GM19395 (cell line): ENCODE results near the gene COA8.

Source experiments
- ATAC-seq: cut with Tn5 transposase; IDR thresholded peaks from one replicate; pipeline ENCODE4 v1.9.1; 2021; ENCODE audit warnings: mild to moderate bottlenecking, moderate library complexity; ENCODE audit not compliant: unreplicated experiment

COA8 gene

GRCh38 chr14:103535891-103536565 lies 26.7 kb upstream of the COA8 start:
- no peak for ATAC-seq

- no peak for ATAC-seq
These were observed 26.1 kb upstream of the COA8 start for GRCh38 chr14:103536693-103537092.

GRCh38 chr14:103537175-103537990 lies 25.4 kb upstream of the COA8 start:
- ATAC-seq, result no peak

- ATAC-seq, result no peak
These were observed 24.3 kb upstream of the COA8 start for GRCh38 chr14:103538291-103539055.

- ATAC-seq, result no peak
These were observed 23.5 kb upstream of the COA8 start for GRCh38 chr14:103539056-103539825.

- ATAC-seq, result no peak
These were observed 21.7 kb upstream of the COA8 start for GRCh38 chr14:103540821-103541708.

GRCh38 chr14:103541709-103542604 lies 20.8 kb upstream of the COA8 start:
- no peak for ATAC-seq

- ATAC-seq, result no peak
These were observed 20.1 kb upstream of the COA8 start for GRCh38 chr14:103542605-103543088.

- ATAC-seq, result no peak
These were observed 19.6 kb upstream of the COA8 start for GRCh38 chr14:103543140-103543539.

GRCh38 chr14:103543721-103544387 lies 18.9 kb upstream of the COA8 start:
- ATAC-seq, result no peak

- no peak for ATAC-seq
These were observed 18.2 kb upstream of the COA8 start for GRCh38 chr14:103544388-103545218.

GRCh38 chr14:103545219-103545914 lies 17.4 kb upstream of the COA8 start:
- no peak for ATAC-seq

- no peak for ATAC-seq
These were observed 16.7 kb upstream of the COA8 start for GRCh38 chr14:103545915-103546651.

GRCh38 chr14:103546652-103547454 lies 15.9 kb upstream of the COA8 start:
- no peak for ATAC-seq

- ATAC-seq, result no peak
These were observed 15.3 kb upstream of the COA8 start for GRCh38 chr14:103547455-103547940.
